HG03025 (cell line): Measurements from ENCODE around the gene TSGA10.

Experiments
- ATAC-seq: cut with Tn5 transposase; IDR thresholded peaks from one replicate; pipeline ENCODE4 v1.9.1; 2021; ENCODE audit warnings: mild to moderate bottlenecking, moderate library complexity; ENCODE audit not compliant: unreplicated experiment, low FRiP score

Gene TSGA10

DNA sequence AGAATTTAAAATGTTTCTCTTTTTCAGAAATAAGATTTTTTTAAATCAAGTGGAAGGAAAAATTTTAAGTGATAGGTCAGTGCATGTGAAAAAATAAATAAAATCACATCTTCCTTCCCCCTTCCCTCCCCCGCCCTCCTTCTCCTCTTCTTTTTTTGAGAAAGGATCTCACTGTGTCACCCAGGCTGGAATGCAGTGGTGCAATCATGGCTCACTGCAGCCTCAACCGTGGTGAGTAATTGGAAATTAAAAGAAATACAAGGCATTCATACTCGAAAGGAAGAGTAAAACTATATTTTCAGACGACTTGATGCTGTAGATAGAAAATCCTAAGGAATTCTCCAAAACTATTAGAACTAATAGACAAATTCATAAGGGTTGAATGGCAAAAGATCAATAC is 201.8 kb downstream of the TSGA10 start:
- ATAC-seq = no peak

DNA sequence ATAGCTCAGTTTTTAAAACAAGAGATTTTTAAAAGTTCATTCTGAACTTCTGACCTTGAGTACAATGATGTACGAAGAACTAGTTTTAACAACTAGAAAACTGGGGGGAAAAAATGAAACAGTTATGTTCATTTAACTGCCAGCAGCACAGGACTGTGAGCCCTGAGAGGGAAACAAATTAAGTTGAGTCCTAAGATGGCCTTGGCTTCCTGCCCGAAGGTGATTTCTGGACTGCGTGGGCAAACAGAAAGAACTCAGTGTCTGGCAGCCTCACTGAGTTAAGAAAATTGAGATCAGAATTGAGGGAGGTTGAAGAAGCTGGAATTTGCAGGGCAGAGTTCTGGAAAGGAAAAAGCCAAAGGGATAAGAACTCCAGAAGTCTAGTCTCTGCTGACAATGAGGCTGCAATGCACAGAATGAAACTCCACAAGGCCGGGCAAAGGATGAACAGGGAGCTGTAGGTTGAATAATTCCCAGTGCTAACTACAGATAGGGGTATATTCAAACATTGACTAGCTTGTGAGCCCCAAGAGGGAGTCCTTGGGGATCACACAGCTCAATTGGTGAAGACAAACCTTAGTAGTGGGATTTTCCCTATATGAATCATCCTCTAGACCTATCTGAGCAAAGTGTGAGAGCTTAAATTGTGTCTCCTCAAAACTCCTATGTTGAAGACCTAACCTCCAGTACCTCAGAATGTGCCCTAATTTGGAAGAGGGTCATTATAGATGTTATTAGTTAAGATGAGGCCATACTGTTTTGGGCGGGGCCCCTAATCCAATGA is 205.6 kb downstream of the TSGA10 start:
- no peak for ATAC-seq

GRCh38 chr2:98947554-98947953 is 207.2 kb downstream of the TSGA10 start:
- no peak for ATAC-seq
